NCI-H69 (cell line): Measurements from ENCODE around the gene CTTNBP2.
A peak's percentile ranks its signal among the peaks of the same experiment; 100 is the strongest.

Source experiments
- DNase-seq: peaks from one replicate; lab custom pipeline; 2025; lab: John Stamatoyannopoulos, UW

Gene CTTNBP2

DNA sequence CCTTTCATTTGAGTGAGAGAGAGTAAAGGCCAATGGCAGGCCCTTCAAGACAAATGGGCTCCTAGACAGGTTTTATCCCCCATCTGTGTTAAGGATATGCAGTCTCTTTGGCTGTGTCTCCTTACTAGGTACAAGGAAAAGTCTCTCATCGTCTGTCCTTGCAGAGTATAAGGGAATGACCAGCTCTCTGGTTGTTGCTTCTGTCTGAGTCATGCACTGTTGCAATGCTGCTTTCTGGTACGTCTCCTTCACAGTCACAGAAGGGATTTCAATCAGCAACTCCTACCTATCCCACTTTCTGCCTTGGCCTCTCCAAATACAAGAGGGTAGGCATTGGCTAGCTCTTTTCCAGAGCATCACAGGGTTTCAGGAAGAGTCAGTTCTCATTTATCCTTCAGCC is 48.1 kb downstream of the CTTNBP2 start:
- no peak for DNase-seq

DNA sequence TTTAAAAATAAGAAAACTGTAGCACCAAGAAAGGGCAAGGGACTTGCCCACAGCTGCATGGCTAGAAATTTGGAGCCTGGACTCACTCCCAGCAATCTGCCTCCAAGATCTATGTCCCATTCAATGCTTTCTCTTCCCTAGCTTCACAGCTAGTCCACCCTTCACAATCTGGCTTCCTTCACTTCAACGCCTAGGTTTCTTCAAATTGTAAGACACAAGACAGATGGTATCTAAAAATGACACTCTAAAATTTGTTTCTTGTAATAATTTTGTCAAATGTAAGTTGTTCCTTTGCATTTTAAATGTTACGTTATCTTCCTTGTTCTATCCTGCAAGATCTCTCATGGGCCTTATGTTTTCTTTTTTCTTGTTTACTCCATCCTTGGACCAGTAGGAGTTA is 48.6 kb downstream of the CTTNBP2 start:
- no peak for DNase-seq

DNA sequence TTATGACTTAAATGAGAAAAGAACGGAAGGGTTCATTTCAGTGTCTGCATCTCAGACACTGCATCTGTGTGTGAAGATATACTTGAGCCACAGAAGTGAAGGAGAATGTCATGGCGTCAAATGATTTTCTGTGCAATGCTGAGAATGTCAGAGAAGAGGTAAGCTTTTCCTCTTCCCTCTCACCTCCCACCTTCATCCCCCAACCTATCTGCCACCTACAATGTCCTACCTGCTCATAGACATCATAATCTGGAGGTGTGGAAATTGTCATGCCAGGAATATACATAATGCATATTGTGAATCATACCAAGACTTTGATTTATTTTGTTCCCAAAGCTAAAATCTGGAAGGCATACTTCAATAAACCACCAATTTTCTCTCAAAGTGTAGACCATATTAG is 53.7 kb downstream of the CTTNBP2 start:
- no peak for DNase-seq

DNA sequence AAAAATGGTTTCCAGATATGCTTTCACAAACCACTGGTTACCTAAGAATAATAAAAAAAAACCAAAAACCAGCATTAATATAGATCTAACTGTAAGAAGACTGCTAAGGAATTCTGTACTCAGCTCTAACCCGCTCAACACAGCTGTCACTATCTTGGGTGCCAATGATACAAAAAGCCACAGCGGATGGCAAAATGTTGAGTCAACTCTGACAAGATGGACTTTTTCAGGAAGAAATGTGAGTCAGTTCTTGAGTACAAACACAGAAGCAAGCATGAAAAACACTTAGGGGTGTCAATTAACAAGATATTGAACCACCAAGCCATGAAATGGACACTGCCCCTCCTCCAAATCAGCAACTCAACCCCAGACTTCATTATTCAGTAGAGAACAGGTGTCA is 55.0 kb downstream of the CTTNBP2 start:
- no peak for DNase-seq

DNA sequence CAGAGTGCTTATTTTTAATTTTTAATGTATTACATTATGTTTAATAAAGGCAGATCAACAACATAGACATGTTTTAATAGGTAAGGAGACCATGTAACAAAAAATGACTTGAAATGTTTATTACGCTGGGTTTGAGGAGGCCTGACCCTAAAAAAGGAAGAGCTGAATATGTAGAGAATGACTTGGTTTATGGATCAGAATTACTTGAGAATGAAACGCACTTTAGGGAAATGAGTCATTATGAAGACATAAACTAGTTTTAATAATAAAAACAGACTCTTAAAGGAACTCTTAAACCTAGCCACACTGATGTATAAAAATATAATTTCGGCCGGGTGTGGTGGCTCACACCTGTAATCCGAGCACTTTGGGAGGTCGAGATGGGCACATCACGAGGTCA is 56.5 kb downstream of the CTTNBP2 start:
- DNase-seq: no peak

DNA sequence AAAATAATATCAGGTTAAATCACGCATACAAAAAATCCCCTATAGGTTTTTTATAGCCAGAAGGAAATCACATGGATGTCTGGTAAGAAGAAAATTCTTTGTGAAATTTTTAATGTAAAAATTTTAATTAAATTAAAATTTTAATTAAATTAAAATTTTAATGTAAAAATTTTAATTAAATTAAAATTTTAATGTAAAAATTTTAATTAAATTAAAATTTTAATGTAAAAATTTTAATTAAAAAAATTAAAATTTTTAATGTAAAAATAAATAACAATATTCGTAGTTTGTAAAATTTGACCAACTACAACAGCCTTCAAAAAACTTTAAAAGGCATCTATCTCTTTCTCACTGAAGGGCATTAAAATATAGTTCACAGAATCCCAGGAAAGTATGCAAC is 61.5 kb downstream of the CTTNBP2 start:
- no peak for DNase-seq

DNA sequence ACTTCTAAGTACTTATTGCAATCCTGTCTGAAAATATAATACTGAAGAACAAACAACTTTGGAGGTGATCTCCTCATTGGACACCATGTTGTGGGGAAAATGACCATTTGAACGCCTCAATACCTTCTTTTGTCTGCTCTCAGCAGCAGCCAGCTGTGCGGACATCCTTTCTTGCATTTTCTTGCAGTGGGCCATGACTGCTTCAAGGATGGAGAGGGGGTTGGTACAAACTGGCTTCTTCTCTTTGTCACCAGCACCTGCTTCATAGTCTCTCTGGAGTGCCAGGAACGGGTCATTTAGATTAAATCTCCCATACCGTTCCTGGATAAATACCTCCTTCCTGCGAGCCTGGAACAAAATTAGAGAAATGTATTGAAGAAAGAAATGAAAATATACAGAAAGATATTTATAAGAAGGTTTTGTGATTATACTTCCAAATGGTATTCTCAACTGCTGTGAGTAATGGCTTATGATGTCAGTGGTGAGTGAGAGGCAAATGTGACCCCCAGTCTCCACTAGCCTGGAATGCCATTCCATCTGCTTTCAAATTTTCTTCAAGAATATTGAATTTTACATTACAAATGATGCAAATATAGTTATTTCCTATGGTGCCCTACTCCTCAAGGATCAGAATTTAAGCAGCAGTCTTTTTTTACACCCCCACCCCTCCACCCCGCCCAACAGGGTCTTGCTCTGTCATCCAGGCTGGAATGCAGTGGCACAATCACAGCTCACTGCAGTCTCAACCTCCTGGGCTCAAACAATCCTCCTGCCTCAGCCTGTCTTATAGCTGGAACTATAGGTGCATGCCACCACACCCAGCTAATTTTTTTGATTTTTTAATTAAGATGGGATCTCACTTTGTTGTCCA is 62.4 kb downstream of the CTTNBP2 start:
- peak; percentile 84 for DNase-seq

DNA sequence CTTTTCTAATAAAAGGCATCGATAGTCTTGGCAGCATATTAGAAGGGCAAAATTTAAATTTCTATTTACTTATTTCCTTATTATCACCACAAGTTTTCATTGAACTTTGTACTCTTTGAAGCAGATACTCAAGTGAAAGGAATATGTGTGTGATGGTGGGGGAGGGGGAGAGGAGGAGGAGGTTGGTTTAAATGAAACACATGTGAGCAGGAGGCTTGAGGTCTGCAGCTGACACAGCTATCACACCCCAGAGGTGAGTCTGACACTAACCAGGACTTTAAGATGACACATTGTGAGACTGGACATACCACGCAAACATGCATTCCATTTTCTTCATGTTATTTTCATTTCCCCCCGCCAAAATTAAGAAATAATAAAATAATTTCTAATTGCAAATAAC is 63.3 kb downstream of the CTTNBP2 start:
- peak; percentile 39 for DNase-seq

DNA sequence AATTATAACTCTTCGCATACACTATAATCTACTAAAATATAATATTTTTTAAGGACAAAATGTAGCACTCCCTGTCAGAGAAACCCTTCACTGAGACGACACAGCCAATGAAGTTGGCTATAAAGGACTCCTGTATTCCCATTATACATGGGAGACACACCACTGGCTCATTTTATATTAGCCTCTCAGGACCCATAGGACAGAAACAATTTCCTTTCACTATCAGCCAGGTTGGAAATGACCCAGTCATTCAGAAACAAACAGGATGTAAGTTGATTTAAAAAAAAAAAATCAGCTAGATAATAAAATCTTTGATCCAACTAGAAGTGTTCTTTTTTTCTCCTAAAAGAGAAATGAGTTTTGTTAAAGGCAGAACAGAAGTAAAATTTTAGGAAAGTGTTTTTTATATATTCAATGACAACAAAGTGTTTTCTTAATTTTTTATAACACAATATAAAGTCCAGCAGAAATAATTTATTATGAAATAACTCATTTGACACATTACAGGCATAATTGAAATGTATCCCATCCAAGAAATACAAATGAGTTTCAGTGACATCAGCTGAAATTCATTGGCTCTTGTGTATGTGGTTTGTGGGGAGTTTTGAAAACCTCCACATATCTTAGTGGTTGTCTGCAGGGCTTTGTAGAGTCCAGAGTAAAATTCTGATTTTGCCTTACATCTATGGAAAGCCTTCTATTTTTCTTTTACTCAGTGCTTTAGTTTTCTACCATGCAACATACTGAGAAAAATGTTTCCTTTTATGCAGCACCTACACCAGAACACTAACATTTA is 64.1 kb downstream of the CTTNBP2 start:
- DNase-seq: peak; percentile 62

DNA sequence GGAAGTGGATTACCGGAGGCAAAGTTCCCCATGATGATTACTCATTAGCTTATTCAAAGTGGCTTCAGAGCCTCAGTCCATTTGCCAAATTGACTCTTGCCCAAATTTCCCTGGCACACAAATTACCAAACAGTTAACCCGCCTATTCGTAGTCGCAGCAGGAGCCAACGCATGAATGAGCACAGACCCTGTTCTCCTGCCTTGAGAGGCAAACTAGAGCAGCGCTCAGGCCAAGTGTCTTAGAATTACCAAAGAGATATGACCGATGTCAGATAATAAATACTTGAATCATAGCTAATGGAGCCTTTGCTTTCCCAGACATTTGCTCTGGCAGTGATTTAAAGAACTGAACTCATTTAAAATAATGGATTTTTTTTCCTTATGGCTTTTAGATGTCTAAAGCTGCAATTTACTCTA is 64.9 kb downstream of the CTTNBP2 start:
- DNase-seq: peak; percentile 95

DNA sequence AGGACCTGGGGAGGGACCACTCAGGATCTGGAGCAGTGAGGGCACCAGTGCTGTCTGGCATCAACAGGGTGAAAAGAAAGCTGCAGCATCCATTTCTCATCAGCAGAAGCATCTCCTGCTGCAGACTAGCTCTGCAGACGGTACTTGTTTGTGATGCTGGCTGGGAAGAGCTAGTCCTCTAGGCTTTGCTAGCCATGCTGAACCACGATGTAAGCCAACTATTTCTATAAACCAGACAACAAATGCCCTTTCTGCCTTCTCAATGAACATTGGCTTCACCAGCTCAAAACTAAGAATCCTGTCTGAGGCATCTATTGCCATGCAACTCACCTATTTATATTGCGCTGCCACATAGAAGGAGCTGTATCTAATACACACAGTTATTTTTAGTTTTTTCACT is 65.6 kb downstream of the CTTNBP2 start:
- peak; percentile 19 for DNase-seq

DNA sequence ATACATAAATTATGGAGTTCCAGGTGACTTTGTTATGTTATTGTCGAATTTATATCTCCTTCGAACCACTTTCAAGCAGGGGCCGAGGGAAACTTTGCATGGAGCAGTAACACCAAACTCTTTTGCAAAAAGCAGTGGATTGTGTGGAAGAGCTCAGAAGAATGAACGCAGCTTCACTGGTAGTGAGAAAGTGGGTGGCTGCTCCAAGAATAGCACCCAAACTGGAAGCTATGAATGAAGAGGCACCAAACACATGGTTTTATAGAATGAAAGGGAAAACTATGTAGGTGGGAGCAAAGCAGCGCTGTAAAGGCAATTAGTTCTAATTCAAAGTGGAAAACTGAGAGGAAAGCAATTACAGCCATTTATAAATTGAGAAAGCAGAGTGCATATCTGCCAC is 67.2 kb downstream of the CTTNBP2 start:
- DNase-seq: no peak

DNA sequence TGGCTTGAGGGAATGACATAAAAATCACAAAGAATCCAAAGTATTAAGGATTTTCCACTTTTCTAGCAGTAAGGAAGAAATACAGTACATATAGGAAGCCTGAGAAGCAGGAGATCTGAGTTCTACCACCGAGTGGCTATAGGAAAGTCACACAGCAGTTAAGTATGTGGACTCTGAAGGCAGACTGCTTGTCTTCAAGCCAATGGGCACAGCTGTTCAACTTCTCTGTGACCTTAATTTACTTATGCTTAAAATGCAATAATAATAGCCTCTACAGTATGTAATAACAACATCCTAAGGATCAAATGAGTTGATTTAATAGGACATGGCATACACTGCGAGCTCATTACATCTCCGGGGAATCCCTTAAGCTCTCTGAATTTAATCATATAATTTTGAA is 68.0 kb downstream of the CTTNBP2 start:
- DNase-seq: peak; percentile 79

DNA sequence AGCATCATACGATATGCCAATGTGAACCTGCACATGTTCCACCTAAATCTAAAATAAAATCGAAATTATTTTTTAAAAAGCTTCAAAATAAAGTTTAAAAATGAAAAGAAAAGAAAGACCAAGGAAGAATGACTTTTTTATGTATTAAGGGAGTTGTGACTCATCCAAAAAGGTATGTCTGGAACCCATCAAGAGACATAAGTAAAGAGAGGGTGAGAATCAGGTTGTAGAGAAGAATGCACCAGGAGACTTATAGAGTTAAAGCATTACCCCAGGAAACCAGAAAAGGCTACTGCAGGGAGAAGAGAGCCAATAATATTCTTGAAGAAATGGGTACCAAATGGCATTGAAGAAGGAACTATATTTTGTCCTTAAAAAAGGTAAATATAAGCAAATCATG is 69.8 kb downstream of the CTTNBP2 start:
- no peak for DNase-seq

DNA sequence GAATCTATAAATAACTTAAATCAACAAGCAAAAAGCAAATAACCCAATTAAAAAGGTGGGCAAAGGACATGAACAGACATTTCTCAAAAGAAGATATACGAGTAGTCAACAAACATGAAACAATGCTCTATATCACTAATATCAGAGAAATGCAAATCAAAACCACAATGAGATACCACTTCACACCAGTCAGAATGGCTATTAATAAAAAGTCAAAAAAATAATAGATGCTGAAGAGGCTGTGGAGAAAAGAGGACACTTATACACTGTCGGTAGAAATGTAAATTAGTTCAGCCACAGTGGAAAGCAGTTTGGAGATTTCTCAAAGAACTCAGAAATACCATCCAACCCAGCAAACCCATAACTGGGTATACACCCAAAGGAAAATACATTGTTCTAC is 70.6 kb downstream of the CTTNBP2 start:
- DNase-seq: no peak

DNA sequence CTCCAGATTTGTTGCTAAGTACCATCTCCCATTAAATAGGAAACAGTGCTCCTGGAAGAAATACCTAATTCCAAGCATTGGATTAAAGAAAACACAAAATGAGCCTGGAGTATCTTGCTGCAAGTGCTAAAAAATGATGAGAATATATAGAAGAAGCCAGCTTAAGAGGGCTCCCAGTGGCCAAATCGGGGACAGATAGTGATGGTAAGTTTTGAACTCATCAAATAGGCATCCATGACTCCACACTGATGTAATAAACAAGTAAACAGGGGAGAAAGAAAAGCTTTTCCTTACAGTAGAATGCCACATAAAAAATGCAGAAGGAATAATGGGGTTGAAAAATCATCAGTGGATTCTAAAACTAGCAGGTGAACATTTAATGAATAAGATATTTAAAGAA is 72.4 kb downstream of the CTTNBP2 start:
- DNase-seq: no peak

DNA sequence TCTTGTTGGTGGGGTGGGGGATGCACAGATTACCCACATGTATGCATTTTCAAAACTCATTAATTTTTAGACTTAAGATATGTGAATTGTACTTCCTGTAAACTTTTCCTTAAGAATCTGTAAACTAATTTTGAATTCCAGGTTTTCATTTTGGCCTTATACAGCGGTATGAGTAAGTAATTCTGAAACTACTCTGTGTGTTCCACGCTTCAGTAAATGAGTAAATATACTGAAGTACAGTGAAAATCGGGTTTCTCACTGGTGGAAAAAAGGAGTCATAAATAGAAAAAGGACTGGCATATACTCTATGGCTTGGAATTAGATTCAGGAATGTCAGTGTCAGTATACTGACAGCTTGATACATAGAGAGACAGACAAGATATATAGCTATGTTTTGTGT is 72.8 kb downstream of the CTTNBP2 start:
- peak; percentile 24 for DNase-seq

DNA sequence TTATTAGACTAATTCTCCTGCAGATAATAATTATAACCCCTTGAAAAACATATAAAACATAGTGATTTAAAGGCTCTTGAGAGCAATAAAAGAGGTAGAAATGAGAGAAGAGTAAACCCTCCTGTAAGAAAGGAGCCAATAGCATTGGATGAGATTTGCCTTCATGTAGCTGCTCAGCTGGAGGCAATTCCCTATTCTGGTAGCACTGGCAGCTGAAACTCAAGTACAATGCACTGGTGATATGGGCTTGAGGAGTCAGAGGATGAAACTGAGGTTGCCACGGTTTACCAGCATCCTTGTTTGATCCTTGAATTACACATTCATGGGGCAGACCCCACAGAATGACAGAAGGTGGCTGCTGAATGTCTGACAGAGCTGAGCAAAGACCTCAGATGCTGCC is 76.4 kb downstream of the CTTNBP2 start:
- DNase-seq: peak; percentile 18

DNA sequence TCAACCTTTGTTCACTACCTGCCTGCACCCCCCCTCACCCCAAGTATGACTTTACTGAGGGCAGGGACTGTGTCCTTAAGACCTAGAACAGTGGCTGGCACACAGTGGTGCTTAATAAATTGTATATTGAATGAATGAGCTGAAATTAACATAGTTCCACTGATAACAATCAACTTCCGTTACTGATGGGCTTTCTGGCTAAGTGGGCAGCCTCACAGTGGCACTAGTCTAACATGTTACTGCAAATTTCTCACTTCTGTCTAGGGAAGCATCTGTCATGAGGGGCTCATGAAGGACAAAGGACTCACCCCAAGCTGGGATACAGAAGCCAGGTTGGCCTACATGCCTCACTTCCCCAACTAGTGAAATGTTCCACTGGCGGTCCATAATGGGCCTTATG is 79.3 kb downstream of the CTTNBP2 start:
- no peak for DNase-seq

DNA sequence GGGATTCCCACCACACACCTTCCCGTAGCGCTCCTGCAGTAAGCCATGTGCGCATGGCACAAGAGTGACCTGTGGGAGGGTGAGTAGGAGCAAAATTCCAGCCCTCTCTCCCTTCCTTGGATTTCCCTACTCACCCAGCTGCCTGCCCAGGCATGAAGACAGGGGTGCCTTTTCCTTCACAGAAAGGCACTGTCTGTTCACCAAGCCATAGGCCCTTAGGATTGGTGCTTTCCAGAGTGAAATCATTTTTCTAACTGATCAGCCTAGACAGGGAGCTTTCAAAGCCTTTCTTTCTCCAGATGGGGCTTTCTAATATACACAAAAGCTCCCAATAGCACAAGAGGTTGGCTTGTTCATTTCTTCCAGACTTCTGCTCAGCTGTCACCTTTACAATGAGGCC is 79.7 kb downstream of the CTTNBP2 start:
- DNase-seq: no peak

DNA sequence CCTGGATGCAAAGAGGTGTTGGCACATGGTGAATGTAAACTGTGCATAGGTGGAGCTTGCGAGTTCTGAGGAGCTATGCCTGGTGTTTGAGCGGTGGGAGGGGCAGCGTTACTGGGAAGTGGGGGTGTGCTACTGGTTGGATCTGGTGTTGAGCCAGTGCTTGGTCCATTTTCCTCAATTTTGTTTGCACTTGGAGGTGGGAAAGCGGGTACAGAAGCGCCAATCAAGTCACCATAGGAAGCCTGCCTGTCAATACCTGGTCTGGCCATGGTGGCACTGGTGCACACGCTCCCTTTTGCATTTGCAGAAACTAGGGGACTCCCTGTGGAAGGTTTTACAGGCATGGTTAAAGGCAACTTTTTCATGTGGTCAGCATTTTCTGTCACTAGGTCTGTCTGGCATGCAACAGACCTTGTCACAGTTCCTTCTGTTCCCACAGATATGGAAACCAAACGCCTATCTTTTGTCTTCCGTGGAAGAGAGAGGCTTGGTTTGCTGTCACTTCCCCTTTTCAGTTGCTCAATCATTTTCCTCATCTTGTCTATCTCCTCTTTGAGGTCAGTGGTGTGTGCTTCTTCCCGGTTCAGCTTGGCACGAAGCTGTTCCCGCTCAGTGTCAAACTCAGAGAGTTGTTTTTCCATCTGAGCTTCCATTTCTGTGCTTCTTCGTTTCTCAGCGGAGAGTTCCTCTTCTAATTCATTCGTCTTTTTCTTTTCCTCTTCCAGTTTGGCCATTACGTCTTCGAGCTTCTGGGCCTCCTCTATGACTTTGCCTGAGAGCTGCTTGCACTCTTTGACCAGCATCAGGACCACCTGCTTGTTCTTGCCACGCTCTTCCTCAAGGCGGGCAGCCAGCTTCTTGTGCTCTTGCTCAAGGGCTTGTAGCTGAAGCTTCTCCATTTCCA is 81.1 kb downstream of the CTTNBP2 start:
- no peak for DNase-seq

DNA sequence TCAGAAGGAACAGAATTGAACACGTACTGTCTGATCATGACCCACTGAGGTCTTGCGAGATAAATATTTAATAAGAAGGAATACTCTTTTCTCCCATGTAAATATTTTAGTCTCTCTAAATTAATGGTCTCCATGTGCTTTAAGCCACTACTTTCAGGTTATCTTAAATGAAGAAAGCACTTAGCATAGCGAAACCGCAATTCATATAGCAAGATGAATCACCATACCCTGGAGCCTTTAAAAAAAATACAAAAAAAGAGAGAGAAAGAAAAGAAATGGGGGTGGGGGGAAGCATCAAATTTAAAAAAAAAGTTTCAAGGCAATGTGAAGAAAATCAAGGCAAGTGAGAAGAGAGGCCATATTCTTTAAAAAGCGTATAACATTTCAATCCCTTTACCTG is 82.5 kb downstream of the CTTNBP2 start:
- no peak for DNase-seq
